Caki2 (cell line): ENCODE results near the gene ZFAND2B. TPM values are rescaled to one million over a fixed set of nuclear protein-coding genes. Genes with fewer than 3 reads are reported as not detected.
"Not testable (repeated sequence)": the region's sequence is repeated elsewhere in the genome, so short reads cannot be mapped to it uniquely, and the experiment has no call there.

Source experiments
- DNase-seq: peaks from one replicate; pipeline ENCODE4 v3.0.0-alpha.2; 2015; ENCODE audit warnings: low read depth
- in situ Hi-C: cut with HindIII; loops from 2 replicates; pipeline ENCODE4 v1.10.0; 2016; ENCODE audit warnings: low sequenced_read_pairs, low pct_unique_long_range_greater_than_20kb, mixed read lengths
- total RNA-seq: library from RNA; depleted of rRNA; stranded (reverse); fragments of >200 nt; shearing (Covaris generic); gene quantifications from 2 replicates; pipeline ENCODE4 v1.2.3, GENCODE V29; 2014; ENCODE audit warnings: low replicate concordance

Gene ZFAND2B
- total RNA-seq, 1 experiment from 2014 or later: 32.5 TPM

DNA sequence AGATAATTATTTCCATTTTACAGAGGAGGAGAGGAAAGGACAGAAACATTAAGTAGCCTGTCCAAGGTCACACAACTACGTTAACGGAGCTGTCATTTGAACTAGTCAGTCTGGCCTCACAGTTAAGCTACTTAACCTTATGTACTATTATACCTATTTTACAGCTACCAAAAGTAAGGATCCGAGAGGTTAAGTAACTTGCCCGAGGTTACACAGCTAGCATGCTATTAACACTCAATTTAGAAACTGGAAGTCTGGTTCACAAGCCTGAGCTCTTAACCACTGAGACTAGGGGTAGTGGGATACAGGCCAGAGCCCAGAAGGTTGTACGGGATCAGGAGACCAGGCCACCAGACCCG lies 38.2 kb downstream of the ZFAND2B start:
- DNase-seq: no peak
- in situ Hi-C loops: no loop called here

DNA sequence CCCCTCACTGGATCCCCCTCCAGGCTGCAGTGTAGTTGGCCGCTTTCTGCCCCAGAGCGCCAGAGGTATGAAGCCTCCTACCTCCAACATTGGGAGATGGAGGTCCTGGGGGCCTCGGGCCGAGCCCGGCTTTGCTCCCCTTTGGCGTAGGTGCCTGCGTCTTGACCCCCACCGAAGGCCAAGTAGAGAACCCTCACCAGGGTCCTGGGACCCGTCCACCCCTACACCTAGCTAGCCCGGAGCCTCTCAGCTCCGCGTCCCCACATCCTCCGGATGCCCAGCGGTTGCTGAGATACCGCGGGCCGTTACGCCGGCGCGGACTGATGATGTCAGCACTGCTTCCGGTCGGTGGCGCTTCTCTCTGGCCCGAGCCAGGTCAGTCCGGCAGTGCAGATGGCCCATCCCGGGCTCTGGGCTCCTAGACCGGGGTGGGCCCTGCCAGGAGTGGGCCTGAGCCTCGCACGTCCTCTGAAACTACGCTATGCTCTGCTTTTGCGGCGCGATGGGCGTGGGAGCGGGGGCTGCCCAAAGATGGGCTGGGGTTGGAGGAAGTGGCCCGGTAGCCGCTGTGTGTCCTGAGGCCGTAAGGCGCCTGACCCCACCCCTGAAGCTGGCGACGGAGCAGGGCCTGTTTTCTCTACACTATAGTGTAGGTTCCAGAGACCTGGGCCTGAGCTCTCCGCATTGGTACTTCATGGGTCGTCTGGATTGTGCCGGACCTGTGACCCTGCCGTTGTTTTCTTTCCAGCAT lies 38.7 kb downstream of the ZFAND2B start, which contains the start of the genes GLB1L and STK16:
Gene GLB1L, minus strand, starts transcription at position 297 of the 751 bp plus-strand sequence. CDS start 1,871 bp downstream, outside the sequence.
Gene STK16, plus strand, starts transcription at position 332 of the 751 bp plus-strand sequence. CDS start 521 bp downstream, outside the sequence.
- DNase-seq: peak; percentile 83
- in situ Hi-C loops: no loop called here

DNA sequence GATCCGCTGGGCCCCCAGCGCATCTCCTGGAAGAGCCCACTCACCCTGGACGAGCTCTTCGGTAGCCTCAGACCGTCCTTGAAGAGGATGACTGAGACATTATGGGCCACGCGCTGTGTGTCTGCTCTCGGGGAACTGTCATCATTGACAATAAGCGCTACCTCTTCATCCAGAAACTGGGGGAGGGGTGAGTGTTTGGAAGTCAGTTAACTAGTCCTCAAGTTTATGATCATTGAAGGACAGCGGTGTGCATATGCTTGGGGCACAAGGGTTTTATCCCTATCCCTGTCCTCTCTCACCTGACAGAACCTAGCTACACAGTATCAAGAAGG lies 39.3 kb downstream of the ZFAND2B start:
- in situ Hi-C loops: no loop called here
- DNase-seq: no peak

DNA sequence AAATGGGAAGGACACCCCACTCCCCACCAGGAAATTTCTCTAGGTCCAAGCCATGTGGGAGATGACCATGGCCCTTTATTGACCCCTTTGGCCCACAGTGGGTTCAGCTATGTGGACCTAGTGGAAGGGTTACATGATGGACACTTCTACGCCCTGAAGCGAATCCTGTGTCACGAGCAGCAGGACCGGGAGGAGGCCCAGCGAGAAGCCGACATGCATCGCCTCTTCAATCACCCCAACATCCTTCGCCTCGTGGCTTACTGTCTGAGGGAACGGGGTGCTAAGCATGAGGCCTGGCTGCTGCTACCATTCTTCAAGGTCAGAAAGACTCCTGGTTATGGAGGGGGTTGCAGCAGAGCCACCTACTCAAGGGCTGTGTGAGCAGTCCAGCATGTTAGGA lies 40.0 kb downstream of the ZFAND2B start:
- in situ Hi-C loops: no loop called here

DNA sequence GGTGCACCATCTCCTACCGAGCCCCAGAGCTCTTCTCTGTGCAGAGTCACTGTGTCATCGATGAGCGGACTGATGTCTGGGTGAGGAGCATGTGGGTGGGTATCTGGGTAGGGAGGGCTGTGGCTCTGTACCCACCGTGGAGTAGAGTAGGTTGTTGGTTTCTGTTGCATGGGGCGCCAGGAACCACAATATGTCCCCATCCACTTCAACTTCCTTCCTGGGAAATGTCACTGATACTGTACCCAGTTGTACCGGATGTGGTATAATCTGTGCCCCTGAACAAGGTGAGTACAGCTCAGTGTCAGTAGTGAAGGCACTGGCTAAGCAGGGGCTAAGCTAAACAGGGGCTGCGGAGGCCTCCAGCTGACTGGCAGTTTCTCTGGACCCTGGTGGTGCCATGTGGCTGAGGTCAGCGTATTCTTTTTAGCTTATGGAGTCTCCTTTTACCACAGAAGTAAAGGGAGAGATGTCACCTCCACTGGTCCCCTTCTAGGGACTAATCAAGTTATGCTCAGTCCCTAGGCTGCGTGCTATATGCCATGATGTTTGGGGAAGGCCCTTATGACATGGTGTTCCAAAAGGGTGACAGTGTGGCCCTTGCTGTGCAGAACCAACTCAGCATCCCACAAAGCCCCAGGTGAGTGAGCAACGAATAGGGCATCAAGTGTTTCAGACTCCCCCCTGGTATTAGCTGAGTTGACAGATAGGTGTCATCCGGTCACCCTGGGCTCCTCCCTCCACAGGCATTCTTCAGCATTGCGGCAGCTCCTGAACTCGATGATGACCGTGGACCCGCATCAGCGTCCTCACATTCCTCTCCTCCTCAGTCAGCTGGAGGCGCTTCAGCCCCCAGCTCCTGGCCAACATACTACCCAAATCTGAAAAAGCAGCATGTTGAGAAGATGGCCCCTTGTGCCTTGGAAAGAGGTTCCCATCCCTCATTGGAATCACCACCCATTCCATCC lies 41.4 kb downstream of the ZFAND2B start:
- in situ Hi-C loops: no loop called here
- no peak for DNase-seq

More for the DNA sequence above, 40.0 kb downstream of the ZFAND2B start:
- DNase-seq: no peak

DNA sequence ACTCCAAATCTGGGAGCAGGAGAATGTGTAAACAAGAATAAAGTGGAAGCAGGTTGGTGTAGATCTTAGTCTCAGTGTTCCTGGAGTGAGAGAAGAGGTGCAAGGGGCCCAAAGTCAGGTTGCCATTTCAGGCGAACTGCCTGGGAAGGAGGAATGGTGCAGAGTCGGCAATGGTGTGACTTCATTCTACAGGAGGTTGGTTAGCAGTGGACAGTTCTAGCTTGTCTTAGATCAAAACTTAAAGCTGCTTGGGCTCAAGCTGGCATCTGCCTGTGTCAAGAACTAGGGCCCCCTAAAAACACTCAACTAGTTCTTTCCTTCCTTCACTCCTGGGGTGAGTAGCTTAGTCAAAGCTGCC lies 42.2 kb downstream of the ZFAND2B start:
- in situ Hi-C loops: no loop called here

DNA sequence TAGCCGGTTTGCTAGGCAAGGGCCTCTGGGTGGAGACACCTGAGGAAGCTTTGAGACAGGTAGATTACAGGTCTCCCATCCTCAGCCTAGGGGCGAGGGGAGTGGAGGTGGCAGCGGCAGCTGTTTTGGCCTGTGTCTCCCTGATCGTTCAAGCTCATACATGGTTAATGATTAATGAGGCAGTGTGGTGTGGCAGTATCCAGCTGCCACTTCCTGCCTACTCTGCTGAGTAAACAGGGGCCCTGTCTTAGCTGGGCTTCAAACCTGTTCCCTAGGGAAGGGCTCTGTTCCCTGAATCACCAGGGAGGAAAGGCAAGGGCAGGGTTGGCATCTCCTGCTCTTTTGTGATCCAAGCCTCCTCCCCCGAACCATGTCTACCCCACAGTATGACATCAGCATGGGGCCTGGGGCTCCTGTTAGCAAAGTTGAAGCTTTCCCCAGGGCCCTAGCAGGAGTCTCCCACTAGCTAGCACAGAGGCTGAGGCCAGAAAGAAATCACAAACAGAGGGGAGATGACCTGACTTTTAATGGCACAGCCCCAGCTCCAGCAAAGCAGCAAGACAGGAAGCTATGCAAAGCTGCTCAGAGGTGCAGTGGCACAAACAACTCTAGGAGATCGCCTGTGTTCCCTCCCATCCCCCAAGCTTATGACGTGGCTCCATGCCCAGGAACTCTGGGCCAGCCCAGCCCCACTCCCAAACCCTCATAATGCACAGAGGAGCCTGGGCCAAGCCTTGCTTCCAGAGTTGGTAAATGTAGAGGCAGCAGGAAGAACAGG lies 42.8 kb downstream of the ZFAND2B start:
- DNase-seq: peak; percentile 86
- in situ Hi-C loops: no loop called here

More for the DNA sequence above, 42.2 kb downstream of the ZFAND2B start:
- no peak for DNase-seq

DNA sequence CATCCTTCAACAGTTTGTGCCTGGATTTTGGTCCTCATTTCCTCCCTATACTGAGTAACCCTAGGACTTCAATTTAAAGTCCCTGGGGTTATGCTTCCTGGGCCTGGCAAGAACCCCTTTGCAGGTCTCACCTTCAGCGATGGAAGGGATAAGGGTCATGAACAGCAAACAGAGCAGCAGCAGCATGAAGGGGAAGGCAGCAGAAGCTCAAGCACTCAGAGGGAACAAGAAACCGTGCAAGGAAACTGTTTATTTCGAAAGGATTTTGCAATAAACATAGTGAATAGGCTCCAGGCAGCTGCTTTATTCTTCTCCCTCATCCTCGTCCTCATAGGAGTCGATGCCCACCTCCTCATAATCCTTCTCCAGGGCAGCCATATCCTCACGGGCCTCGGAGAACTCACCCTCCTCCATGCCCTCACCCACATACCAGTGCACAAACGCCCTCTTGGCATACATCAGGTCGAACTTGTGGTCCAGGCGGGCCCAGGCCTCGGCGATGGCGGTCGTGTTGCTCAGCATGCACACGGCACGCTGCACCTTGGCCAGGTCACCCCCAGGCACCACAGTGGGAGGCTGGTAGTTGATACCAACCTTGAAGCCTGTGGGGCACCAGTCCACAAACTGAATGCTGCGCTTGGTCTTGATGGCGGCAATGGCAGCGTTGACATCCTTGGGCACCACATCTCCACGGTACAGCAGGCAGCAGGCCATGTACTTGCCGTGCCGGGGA lies 43.6 kb downstream of the ZFAND2B start:
- in situ Hi-C loops: no loop called here
- no peak for DNase-seq

DNA sequence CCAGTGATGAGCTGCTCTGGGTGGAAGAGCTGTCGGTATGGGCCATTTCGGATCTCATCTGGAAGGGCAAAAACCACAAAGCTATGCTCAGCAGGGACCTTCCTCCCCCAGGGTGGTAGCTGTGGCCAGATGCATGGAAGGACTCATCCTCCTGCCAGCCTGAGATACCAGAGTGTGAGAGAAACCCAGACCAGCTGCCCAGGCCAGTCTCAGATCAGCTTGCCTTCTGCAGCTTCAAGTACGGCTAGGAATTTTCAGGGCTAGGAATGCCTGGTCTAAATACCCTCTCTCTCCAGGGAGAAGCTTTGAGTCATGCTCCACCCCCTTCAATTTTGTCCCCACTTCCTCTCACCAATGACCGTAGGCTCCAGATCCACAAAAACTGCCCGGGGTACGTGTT lies 45.1 kb downstream of the ZFAND2B start:
- no peak for DNase-seq
- in situ Hi-C loops: no loop called here

DNA sequence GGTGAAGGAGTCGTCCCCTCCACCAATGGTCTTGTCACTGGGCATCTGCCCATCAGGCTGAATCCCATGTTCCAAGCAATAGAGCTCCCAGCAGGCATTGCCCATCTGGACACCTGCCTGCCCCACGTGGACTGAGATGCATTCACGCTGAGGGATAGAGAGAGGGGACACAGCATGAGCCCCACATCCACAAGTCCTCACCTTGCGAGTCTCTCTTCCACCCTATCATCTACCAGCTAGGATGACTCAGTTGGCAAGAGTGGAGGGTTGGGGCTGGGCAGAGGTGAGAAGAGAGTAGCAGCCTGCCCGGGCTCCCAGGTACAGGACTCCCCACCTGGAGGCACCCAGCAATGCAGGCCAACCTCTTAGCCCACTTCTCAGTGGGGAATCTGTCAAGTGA lies 45.5 kb downstream of the ZFAND2B start:
- no peak for DNase-seq
- in situ Hi-C loops: no loop called here

DNA sequence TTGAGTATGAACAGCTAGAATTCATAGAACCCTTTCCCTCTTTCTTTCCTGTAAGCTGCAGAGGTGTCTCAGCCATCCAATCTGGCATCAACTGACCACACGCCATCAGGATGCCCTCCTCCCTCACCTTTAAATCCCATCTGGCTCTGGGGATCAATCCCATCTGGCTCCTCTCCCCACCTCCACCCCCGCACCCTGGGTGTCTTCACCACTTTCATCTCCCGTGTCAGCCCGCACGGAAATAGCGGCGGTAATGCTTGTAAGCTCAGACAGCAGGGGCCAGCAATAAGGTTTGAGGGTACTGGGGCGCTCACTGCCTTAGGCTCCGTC lies 46.0 kb downstream of the ZFAND2B start:
- DNase-seq: no peak
- in situ Hi-C loops: no loop called here

DNA sequence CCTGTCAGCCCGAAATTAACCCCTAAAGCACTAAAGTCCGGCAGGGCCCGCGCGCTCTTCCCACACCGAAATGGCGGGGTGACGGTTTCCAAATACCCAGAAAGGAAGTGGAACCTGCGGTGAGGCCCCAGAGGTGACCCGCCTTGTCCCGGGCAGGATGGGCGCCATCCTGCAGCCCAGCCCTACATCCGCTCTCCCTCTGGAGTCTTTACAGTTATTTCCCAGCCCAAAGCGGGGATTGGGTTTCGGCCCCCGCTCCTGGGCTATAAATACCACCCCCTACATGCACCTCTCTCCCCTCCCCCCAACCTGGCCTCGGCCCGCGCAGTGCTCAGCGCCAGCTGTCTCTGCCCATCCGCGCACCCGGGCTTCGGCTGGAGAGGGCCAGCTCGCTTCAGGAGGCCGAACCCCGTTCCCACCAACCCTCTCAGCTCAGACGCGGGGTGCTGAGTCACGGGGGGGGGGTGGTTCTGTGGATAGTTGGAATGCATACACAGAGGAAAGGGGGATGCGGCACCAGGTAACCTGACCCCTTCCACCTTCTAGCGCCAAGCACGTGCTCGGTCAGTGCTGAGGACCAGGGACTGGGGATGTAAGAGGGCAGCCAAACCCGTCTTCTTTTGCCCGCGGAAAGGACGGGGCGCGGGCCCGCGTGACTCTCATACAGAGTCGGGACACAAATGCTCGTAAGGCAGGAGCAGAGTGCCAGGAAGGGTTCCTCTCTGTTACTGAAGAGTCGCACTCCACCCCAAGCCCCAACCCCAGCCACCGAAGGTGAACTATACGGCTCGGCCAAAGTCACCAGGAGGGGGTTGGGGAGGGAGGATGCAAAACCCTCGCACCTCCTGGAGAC lies 46.5 kb downstream of the ZFAND2B start, which contains the start of gene TUBA4B:
Gene TUBA4B, plus strand, starts transcription at position 344 of the 853 bp plus-strand sequence. Its CDS starts 165 bp downstream, at position 509.
- peak; percentile 23 for DNase-seq
- in situ Hi-C loops: no loop called here

DNA sequence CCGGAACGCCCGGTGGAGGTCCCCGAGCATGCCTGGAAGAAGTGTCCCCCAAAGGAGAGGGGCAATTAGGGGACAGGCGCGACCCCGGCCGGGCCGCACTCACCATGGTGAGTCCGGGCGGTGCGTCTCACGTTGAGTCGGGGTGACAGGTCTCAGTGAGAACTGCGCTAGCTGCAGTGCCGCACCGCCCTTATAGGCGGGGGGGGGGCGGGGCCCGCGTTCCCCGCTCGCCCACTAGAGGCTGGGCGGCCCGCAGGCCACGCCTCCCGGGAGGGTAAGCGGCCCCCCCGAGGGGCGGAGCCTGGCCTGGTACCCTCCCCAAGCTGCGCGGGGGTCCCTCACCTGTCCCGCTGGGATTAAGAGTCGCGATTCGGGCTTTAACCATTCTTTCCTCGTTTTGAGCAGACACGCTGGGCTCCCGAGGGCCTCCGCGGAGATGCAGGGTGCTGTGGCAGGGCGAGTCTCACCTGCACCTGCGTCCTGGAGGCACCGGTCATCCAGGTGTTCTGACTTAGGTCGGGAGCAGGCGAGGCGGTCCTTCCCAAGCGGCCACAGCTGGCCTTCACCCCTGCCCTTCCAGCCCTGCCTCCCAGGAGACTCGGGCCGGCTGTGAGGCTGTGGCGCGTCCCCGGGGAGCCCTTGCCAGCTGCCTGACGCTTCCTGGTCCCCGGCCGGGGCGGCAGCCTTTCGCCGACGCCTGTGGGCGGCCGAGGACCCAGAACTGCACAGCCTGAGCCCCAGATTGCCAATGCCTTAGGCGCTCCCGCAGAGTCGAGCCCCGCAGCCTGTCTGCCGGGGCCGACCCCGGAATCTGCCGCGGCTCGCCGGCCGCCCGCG lies 47.4 kb downstream of the ZFAND2B start, which contains the start of gene TUBA4A:
Gene TUBA4A, minus strand, starts transcription at position 166 of the 837 bp plus-strand sequence. Its CDS starts 60 bp downstream, at position 106.
- in situ Hi-C loops: no loop called here
- peak; percentile 81 for DNase-seq

DNA sequence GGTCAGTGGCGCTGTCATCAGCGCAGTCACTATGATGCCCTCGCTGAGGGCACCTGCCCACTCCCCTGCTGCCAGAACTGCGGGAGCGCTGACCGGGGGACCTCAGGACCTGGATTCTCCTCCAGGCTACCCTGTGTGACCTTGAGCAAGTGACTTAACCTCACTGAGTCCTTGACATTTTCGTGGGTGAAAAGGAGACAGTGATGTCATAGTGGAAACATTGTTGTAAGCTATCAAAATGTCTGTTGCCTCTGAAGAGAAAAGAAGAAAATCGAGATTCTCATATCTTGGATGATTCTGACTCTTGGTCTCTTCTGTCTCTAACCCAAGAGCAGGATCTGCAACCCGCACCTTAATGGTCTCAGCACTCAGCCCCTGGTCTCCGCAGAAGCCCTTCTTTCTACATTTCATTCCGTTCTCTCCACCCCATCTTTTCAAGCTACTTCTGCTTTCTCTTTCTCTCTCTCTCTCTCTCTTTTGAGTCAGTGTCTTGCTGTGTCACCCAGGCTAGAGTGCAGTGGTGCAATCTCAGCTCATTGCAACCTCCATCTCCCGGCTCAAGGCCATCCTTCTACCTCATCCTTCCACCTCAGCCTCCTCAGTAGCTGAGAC lies 48.1 kb downstream of the ZFAND2B start:
- no peak for DNase-seq
- in situ Hi-C loops: no loop called here

DNA sequence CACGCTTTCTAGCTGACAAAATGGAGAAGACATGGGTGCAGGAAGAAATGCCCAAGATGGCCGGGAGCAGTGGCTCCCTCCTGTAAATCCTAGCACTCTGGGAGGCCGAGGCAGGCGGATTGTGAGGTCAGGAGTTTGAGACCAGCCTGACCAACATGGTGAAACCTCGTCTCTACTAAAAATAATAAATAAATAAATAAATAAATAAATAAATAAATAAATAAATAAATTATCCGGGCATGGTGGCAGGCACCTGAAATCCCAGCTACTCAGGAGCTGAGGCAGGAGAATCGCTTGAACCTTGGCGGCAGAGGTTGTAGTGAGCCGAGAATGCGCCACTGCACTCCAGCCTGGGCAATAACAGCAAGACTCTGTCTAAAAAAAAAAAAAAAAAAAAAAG lies 52.4 kb downstream of the ZFAND2B start:
- in situ Hi-C loops, DNase-seq: not testable (repeated sequence)
